Hematopoietic multipotent progenitor cell treated with erythropoietin and hydrocortisone succinate and interleukin-3 and kit ligand, for 6 days (in vitro differentiated cells): Measurements from ENCODE around the gene CNOT1.

ENCODE experiments used
- DNase-seq: peaks from one replicate; pipeline ENCODE4 v3.0.0-alpha.2; 2015

CNOT1 gene

GRCh38 chr16:58515871-58516767, 113.5 kb downstream of the CNOT1 start:
- DNase-seq = peak; percentile 48

DNA sequence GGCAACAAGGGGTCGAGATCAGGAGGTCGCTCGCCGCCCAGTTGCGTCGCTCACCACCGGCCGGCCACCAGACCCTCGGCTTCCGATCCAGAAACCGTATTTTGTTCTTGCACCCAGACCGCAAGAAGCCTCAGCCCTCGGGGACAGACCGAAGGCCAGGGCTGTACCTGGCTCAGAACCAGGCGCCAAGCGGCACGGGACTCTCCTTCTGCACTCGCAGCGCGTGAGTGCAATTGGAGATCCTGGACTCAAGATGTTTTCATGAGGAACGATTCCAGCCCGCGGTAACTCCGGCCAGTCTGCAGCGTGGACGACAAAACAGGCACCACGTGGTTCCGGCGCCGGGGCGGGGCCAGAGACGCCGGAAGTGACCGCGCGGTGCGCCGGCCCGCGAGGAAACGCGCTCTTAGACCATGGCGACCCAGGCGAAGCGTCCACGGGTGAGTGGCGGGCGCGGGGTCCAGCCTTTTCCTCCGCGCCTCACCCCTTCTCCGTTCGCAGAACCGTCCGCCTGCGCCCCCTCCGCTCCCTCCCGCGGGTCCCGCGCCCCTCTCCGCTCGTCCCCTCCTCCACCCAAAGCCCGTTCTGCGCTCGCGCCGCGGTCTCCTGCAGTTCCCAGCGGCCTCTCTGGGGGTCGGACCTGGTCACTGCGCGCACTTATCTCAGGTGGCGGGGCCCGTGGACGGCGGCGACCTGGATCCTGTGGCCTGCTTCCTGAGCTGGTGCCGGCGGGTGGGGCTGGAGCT, 114.3 kb downstream of the CNOT1 start, which contains the start of gene SETD6:
SETD6 (plus strand) TSS at position 393 of the 746 bp plus-strand sequence; CDS start at position 414, 21 bp downstream.
- DNase-seq = peak; percentile 91

- DNase-seq = no peak
These were observed 115.8 kb downstream of the CNOT1 start for GRCh38 chr16:58513874-58514273.

- DNase-seq = peak; percentile 89
These were observed 117.5 kb downstream of the CNOT1 start for GRCh38 chr16:58511933-58512815.

DNA sequence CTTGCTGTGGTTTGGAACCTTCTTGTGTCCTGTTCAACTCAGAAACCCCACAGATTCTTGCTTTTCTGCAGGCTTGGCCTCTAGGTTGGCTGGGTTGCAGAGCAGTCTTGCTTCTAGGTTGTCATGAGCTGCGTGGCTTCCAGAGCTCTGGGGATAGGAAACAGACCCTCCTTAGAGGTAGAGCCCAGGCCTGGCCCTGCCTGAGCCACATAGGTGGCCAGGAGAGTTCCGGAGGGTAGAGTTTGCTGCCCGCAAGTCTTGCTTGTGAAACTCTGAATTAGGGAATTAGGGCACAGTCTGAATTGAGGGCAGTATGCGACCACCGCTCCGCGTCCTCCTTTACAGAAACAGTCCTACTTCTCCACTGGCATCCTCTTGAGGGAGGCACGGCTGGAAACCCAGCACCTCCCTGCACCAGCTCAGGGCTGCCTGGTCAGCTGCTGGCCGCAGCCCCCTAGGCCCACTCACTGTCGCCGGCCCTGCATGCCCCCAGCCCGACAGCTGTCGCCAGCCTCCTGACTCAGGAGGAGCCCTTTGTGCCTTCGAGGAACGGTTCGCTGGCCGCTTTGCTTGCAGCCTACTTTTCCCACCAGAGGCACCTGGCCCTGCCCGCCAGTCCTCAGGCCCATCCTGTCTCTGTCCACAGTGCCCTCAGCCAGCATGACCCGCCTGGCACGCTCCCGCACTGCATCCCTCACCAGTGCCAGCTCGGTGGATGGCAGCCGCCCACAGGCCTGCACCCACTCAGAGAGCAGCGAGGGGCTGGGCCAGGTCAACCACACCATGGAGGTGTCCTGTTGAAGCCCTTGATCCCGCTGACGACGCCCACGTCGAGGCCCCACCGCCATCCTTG, 118.6 kb downstream of the CNOT1 start:
- no peak for DNase-seq

- no peak for DNase-seq
These were observed 119.4 kb downstream of the CNOT1 start for GRCh38 chr16:58510097-58510775.

GRCh38 chr16:58509256-58510096, 120.2 kb downstream of the CNOT1 start:
- DNase-seq = no peak

DNA sequence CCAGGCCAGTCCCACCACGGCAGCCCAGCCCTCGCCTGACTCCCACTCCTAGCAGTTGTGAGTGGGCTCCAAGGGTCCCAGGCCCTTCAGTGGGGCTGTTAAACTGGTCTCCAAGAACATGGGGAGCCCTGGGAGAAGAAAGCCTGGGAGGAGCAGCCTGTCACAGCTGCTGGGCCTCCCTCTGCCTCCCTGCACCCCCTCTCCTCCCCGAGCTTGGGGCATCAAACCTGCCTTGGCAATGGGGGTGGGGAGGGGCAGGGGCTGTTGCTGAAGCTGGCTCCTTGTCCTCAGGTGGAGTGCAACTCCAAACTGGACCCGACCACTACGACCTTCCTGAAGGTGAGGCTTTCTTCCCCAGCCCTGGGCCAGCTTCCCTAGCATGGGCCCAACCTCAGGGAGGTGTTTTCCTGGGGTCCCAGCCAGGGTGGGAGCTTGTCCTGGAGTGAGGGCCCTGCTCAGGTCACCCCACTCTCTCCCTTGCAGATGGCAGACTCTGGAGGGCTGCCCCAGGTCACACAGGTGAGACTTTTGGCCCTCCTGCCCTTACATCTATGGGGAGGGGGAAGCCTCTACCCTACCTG, 120.9 kb downstream of the CNOT1 start:
- DNase-seq = no peak

DNA sequence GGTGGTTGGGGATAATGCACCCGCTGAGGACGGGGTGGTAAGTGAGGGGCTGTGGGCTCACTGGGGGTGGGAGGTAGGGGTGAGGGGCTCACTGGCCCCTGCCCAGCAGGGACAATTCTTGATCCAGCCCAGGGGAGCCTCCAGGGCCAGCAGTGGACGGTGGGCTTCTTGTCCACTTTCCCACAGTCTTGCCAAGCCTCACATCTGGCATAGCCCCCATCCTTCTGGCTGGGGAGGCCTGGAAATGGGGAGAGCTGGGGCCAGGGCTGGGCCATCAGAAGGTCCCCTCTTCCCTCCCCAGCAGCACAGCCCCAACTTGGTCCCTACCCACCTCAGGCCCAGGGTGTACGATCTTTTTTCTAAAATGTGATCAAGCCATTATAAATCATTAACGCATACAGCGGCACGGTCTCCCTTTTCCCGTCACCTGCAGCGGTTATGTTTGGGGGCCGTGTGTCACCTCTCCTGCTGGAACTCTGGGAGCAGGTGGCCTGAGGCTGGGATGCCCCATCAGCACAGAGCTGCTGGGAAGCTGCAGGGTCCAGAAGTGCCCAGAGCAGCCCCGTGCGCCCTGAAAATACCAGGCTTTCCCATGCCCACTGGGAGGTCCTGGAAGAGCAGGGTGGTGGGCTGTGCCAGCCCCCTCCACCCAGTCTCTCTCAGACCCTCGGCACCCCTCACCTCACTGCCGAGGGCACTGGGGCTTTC, 121.5 kb downstream of the CNOT1 start:
- DNase-seq = no peak

GRCh38 chr16:58507195-58507962, 122.2 kb downstream of the CNOT1 start:
- DNase-seq = no peak

GRCh38 chr16:58506241-58507194, 123.1 kb downstream of the CNOT1 start:
- no peak for DNase-seq

- no peak for DNase-seq
These were observed 125.5 kb downstream of the CNOT1 start for GRCh38 chr16:58503863-58504688.

DNA sequence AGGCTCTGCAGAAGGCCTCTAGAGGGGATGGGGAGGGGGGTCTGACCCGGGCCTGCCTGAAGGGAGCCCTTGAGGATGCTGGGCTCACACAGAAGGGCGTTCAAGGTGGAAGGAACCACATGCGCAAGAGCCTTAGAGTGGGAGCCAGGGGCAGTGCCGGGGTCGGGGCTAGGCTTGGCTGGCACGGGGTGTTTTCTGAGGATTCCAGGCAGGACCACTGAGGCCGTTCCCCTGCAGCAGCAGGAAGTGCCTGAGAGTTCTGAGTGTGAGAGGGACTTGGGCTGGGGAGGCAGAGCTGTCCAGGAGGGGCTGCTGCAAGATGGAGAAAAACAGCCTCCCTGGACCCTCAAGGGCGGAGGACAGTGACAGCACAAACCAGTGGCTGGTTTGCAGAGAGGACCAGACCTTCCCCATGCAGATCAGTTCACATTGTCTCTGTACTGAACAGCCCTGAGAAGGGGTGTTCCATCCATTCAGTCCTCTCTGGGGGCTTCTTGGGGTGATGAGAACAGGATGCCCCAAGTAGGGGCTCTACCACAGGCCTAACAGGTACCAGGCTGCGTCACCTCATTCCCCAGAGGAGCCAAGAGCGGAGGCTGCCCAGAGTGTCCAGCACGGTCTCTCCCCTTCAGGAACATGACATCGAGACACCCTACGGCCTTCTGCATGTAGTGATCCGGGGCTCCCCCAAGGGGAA, 126.3 kb downstream of the CNOT1 start:
- no peak for DNase-seq

DNA sequence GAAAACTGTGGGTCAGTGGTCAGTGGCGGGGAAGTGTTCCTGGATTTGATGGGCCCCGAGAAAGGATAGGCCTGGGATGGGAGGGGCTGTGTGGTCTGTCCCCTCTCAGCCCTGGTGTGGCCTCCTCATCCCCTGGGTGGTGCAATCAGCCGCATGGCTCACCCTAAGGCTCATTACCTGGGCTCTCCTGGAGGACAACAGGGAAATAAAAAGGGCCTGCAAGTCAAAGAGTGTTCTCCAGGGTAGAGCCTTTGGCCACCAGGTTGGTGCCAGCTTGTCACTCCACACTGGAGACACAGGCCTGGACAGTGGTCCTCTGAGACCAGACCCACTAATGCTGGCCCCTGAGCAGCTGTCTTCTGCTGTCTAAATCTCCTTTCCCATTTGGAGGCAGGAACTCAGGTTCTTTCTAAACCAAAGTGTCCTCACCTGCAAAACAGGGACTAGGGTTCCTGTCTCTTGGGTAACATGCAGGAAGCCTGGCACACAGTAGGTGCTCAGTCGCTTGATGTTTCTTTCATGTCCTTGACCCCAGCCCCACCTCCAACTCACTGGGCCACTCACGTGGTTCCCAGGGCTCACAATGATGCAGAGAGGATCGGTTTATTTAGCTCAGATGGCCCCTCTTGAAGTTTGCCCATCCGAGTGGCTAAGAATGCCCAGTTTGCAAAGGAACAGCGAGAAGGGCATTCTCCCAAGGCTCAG, 127.3 kb downstream of the CNOT1 start:
- no peak for DNase-seq
